GM18867 (cell line): ENCODE measurements around the gene NFATC2.
"Not testable (repeated sequence)": the region's sequence is repeated elsewhere in the genome, so short reads cannot be mapped to it uniquely, and the experiment has no call there.

Experiments
- ATAC-seq: cut with Tn5 transposase; IDR thresholded peaks from one replicate; pipeline ENCODE4 v1.9.1; 2021; ENCODE audit warnings: mild to moderate bottlenecking, moderate library complexity; ENCODE audit not compliant: unreplicated experiment

Gene NFATC2

DNA sequence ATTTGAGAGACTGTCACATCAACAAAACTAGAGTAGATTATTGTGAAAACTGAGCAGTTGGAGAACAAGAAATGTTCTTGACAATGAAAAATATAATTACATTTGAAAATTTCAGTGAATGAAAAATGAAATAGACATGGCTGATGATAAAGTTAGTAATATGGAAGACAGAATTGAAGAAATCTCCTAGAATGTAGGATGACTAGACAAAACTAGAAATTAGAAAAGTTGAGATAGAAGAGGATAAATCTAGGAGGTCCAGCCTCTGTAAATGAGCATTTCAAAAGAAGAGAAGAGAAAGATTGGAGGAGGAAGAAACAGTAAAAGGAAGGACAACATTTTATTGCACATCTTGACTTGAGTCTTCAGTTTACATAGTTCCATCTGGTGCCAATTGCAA, 178.7 kb downstream of the NFATC2 start:
- no peak for ATAC-seq

DNA sequence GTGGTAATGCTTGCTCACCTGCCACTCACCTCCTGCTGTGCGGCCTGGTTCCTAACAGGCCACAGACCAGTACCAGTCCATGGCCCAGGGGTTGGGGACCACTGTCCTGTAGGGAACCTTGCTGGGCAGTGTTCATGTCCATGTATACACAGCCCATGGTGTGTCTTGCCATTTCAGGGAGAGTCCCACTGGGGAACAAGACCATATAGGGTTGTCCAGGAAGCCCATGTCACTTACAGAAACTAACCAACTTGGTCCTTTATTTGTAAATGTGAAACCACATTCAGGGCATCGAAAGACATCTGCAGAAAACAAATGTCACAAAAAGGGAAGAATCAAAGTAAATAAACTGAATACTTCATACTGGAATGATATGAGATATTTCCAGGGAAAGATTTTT, 179.1 kb downstream of the NFATC2 start:
- no peak for ATAC-seq

DNA sequence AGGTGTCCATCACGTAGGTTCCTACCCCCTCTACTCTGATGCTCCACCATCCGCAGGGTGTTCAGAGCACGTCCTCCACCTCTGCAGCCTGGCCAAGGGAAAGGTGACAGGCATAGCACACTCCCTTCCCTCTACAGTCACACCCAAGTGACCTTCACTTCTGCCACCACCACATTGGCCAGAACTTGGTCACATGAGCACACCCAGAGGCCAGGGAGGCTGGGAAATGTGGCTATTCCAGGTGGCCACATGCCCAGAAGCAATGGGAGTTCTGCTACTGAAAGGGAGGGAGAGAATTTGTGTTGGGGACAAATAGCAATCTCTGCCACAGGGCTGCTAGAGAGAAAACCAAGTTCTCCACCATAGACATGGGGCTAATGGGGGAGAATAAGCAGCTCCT, 180.3 kb downstream of the NFATC2 start:
- no peak for ATAC-seq

DNA sequence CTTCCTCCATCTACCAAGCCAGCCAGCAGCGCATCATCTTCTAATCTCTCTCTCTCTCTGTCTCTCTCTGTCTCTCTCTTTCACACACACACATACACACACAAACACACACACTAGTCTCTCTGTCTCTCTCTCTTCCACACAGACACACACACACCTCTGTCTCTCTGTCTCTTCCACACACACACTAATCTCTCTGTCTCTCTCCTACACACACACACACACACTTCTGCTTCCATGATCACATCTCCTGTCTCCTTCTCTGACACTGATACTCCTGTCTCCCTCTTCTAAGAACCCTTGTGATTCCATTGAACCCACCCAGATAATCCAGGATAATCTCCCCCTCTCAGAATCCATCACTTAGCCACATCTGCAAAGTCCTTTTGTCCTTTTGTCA, 181.3 kb downstream of the NFATC2 start:
- no peak for ATAC-seq

DNA sequence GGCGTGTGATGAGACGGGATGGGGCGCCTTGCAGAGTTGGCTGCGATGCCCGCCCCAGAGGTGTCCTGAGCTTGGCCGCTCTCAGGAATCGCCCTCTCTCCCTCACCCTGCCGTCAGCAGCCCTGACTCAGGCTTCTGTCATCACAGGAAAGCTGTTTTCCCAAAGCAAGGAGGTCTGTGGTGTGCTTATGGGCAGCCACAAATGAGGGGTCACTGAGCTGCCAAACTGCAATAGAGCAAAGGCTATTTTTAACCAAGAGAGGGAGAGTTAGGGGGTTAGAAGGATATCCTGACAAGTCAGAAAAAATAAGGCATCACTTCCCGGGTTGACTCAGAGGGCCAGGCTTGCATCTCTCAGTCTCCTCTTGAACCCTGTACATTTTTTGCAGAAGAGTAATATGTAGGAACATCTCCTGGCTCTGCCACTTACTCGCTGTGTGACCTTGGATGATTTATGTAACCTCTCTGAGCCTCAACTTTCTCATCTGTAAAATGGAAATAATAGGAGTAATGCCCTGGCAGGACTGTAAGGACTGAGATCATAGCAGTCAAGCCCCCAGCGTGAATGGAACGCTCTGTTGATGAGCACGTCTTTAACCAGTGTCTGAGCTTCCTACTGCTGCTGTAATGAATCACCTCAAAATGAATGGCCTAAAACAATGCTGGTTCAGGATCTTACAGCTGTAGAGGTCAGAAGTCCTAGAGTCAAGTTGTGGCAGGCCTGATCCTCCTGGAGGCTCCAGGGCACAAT, 181.9 kb downstream of the NFATC2 start:
- no peak for ATAC-seq

DNA sequence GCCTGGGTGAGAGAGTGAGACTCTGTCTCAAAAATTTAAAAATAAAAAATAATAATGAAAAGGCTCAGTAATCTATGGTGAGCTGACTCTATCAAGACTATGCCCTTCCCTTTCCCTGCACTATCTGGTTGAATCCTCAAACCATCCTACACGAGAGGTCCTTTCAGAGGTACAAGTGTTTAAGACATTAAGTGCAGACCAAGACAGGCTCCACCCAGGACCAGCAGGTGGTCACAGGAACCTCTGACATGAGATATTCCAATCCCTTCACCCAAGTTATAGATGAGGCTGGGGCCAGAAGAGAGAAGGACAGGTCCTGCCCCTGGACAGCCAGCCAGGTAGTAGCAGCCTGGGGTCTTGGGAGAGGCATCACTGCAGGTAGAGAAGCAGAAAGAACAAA, 182.6 kb downstream of the NFATC2 start:
- no peak for ATAC-seq

DNA sequence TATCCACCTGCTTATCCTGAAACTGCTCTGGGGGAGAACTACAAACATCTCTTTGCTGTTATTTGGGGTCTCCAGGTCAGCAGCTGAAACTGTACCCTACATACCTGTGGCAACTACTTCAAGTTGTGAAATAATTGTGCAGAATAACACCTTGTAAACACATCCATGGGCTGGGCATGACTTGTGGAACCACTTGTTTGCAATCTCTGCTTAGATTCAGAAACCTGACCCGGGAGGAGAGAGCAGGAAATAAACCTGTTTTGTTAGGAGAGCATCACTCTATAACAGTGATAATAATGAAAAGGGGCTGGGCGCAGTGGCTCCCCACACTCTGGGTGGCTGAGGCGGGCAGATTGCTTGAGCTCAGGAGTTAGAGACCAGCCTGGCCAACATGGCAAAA, 183.1 kb downstream of the NFATC2 start:
- ATAC-seq = no peak

DNA sequence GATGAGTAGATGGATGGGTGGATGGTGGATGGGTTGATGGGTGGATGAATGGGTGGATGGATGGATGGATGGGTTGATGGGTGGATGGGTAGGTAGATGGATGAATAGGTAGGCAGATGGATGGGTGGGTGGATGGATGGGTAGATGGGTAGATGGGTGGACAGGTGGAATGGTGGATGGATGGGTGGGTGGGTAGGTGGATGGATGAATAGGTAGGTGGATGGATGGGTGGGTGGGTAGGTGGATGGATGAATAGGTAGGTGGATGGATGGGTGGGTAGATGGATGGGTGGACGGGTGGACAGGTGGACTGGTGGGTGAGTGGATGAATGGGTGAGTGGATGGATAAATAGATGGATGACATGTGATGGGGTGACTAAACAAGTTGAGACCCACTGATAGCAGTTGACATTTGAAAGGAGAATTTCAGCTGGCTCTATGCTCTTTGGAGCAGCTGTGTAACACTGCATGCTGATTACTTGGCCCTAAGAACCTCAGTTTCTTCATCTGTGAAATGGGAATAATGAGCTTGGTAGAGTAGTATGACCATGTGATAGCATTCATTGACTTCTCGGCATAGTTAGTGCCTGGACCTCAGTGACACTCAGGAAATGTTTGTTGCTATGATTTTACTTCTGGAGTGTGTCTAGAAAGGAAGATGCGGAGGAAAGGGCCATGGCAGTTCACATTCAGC, 184.3 kb downstream of the NFATC2 start:
- no peak for ATAC-seq

DNA sequence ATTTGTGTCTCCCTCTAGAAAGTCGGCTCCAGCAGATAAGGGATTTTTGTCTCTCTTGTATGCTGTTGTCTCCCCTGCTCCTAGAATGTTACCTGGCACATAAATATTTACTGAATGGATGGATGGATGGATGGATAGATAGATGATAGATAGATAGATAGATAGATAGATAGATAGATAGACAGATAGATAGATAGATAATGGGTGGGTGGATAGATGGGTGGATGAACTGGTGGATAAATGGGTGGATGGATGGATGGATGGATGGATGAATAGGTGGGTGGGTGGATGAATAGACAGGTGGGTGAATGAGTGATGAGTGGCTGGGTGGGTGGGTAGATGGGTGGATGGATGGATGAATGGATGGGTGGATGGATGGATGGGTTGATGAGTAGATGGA, 185.0 kb downstream of the NFATC2 start:
- ATAC-seq = no peak

DNA sequence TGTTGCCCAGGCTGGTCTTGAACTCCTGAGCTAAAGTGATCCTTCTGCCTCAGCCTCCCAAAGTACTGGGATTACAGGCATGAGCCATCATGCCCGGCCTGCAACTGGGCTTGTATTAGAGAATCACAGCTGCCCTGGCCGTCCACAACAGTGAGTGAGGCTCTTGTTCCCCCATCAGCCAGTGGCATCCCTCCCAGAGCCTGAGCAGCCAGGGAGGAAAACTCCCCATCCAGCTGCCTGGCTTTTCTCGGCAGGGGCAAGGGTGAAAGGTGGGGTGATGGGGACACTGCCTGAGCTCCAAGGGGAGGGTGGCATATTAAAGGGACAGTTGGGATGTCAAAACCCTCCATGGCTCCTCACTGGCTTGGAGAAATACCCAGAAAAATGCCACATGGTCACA, 185.6 kb downstream of the NFATC2 start:
- ATAC-seq = no peak

DNA sequence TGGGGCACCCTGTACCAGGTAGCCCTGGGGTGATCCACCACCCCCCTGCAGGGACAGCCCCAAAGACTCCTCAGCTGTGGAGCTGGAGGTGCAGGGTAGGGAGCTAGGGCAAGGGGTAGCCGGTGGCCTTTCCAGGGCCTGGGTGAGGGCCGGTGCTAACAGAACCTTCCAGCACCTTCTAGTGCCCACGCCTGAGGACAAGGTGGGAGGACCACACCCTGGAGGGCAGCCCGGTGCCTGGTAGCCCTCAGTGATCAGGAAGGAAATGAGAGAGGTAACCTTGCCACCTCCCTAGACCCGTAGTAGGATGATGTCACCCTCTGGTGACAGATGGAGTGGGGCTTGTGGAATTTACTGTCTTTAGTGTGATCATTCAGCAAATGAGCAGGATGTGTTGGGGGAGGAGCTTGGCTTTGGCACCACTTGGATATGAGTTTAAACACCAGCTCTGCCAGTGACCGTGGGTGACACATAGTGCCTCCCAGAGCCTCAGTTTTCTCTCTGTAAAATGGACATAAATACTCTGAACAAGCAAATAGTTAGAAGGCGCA, 187.7 kb downstream of the NFATC2 start:
- ATAC-seq = no peak

DNA sequence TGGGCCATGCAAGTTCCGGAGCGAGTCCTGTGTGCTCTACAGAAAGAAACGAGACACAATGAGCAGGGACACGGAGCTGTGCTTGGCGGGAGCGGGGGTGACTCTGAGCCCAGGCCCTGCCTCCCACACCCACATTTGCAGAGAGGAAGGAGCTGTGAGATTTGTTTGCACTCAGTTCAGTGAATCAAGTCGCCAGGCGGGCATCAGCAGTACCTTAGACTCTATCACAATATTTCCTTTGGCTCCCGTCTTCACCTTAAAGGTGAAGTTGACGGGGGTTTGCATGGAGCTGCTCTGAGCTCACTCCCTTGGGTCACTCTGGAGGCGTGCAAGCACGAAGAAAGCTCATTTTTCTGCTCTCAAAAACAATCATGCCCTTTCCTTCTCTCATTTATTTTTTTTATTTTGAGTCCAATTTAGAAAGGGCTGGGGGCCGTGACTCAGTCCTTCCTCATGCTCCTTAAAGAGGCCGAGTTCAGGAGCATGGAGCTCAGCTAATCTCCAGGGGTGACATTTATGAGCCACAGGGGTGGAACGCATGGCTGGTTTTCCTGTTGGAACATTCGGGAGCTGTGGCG, 188.2 kb downstream of the NFATC2 start:
- no peak for ATAC-seq

DNA sequence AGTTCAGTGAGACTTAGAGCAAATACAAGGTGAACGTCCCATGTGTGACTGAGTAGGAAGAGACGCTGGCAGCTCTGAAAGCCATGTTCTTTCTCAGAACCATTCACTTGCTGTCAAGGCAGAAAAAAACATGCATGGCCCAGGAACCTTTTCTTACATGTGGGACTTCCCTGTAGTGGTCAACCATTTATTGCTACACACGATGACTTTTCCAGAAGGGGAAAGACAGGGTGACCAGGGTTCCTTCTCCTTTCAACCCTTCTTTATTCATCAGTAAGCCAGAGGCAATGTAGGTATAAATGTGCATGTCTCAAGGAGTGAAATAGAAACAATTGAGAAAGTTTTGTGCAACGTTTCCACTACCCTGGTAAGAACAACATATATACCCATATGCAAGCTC, 189.0 kb downstream of the NFATC2 start:
- ATAC-seq = no peak

DNA sequence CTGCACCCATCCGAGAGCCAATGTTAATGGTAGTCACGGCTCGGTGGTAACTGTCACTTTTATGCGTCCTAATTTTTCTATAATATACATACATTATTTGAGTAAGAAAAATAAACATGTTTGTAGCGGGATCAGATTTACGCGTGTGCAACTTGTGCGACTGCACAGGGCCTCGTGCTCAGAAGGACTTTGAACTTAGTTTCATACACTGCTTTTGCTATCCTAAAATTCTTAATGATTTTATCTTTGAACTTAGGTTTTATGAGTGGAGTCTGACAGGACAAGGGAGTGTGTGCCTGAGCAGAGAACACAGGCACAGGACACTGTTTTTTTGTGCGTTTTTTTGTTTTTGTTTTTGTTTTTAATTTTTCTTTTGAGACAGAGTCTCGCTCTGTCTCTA, 189.7 kb downstream of the NFATC2 start:
- no peak for ATAC-seq

DNA sequence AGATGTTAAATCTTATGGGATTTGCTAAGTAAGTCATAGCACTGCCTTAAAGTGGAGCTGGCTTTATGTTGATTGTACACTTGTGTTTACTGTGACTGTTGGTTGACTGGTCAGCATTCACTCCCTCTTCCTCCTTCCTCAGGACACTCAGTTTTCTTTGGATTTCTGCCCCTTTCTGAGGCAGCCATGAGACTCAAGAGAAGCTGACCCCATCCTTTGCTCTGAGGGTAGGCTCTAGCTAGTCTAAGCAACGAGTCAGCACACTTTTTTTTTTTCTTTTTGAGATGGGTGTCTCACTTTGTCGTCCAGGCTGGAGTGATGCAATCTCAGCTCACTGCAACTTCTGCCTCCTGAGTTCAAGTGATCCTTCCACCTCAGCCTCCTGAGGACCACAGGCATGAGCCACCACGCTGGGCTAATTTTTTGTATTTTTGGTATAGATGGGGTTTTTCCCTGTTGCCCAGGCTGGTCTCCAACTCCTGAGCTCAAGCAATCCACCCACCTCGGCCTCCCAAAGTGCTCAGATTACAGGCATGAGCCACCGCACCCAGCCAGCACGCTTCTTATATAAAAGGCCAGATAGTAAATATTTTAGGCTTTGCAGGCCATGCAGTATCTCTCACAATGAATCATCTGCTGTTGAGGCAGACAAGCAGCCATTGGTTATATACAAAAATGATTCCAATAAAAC, 191.4 kb downstream of the NFATC2 start:
- ATAC-seq = no peak

DNA sequence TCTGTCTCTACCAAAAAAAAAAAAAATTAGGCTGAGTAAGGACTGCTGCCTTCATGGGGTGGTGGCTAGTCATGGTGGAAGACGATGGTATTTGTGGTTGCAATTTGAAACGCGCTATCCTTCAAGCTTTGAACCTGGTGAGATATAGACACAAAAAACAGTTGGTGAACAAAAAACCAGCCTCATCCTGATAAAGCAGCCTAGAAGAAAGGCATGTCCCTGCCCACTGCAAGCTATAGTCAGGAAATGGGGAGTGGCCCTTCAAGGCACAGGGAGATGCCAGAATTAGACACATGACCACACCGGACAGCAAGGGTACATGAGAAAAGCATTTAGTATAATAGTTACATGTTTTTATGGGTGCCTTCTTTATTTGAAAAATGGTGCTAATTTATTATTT, 193.6 kb downstream of the NFATC2 start:
- ATAC-seq = no peak

DNA sequence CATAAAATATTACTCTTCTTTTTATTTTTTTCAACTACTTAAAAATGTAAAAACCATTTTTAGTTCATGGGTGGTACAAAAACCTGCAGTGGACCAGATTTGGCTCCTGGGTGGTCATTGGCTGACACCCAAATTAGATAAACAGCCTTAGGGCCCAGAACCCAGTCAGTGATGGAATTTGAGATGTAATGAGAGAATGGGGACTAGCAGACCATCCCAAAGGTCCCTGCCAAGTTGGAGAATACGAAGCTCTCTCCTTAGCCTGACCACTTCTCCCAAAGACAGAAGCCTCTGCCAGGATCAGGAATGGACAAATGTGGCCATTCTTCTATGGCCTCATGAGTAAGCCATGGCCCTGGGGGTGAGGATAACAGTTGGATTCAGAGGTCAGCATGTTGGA, 194.7 kb downstream of the NFATC2 start:
- no peak for ATAC-seq

DNA sequence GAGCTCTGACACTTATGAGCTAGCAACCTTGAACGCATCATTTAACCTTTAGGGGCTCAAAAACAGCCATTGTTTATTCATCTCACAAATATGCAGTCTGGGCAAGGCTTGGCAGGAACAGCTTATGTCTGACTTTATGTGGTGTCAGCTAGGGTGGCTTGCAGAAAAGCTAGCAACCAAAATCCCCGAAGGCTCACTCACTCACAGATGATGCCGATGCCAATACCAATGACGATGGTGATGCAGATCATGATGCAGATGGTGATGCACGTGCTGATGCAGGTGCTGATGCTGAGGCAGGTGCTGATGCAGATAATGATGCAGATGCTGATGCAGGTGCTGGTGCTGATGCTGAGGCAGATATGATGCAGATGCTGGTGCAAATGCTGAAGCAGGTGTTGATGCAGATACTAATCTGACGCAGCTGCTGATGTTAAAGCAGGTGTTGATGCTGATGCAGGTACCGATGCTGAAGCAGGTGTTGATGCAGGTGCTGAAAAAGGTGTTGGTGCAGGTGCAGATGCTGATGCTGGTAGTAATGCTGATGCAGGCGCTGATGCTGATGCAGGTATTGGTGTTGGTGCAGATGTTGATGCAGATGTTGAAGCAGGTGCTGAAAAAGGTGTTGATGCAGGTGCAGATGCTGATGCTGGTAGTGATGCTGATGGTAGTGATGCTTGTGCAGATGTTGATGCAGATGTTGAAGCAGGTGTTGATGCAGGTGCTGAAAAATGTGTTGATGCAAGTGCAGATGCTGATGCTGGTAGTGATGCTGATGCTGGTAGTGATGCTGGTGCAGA, 195.6 kb downstream of the NFATC2 start:
- no peak for ATAC-seq

DNA sequence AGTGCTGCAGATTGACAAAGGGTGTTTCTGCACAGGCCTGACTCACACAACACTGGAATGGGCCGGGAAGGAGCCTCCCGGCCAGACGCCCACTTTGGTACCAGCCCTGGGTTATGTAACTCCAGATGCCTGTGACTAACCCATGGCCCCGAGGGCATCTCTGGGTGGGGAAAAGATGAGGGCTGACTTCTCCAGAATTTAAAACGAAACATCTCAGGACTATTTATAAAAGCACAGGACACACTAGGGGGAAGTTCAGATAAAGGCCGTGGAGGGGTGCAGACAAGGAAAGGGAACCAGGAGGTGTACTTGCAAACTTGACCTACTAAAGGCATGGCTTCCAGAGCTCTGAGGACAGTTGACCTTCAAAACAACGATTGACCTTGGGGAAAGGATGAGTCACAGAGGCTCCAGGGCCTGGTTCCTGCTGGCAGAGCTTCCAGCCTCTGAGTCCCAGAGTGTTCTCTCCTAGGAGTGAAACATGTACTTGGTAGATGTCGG, 196.9 kb downstream of the NFATC2 start:
- ATAC-seq = no peak

DNA sequence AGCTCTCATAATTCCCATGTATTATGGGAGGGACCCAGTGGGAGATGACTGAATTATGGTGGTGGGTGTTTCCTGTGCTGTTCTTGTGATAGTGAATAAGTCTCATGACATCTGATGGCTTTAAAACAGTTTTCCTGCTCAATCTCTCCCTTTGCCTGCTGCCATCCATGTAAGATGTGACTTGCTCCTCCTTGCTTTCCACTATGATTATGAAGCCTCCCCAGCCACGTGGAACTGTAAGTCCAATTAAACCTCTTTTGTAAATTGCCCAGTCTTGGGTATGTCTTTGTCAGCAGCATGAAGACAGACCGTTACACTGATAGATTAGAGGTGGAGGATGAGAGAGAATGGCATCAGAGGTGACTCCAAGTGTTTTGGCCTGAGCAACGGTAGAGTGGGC, 198.7 kb downstream of the NFATC2 start:
- ATAC-seq = not testable (repeated sequence)
